Activated CD8-positive, alpha-beta T cell treated with anti-CD3 and anti-CD28 coated beads, Interleukin-2, amount 10 ng/mL, durations not matched to agents 7 days and 5 days (primary cell): Measurements from ENCODE around the gene TMEM260. TPM values are rescaled to one million over a fixed set of nuclear protein-coding genes. Genes with fewer than 3 reads are reported as not detected.
"Not testable (repeated sequence)": the region's sequence is repeated elsewhere in the genome, so short reads cannot be mapped to it uniquely, and the experiment has no call there.

Source experiments
- ATAC-seq: fragments of 150-1000 bp; cut with Tn5 transposase; one replicate; pipeline ENCODE4 v1.10.0; 2021; ENCODE audit warnings: moderate library complexity
- CTCF ChIA-PET: fragments of 350-600 bp; sonication (Branson Sonifier 250); formaldehyde crosslinking; loops from one replicate; lab custom pipeline; 2021; ENCODE audit warnings: antibody characterized with exemption; lab: Charles Lee
- POLR2A ChIA-PET: fragments of 350-600 bp; sonication (Branson Sonifier 250); formaldehyde crosslinking; loops from one replicate; lab custom pipeline; 2021; ENCODE audit warnings: antibody characterized with exemption; lab: Charles Lee
- DNase-seq: peaks from one replicate; pipeline ENCODE4 v3.0.0-alpha.2; 2020
- H3K27ac Mint-ChIP-seq: one replicate; pipeline ENCODE4 v1.8.0; 2021; ENCODE audit warnings: mild to moderate bottlenecking, mixed read lengths
- H3K27me3 Mint-ChIP-seq: one replicate; pipeline ENCODE4 v1.8.0; 2021; ENCODE audit warnings: low read depth, mixed read lengths
- H3K36me3 Mint-ChIP-seq: one replicate; pipeline ENCODE4 v1.8.0; 2021; ENCODE audit warnings: low read depth, mixed read lengths
- H3K4me1 Mint-ChIP-seq: one replicate; pipeline ENCODE4 v1.8.0; 2021; ENCODE audit warnings: low read depth, mixed read lengths
- H3K4me3 Mint-ChIP-seq: one replicate; pipeline ENCODE4 v1.8.0; 2021; ENCODE audit warnings: mild to moderate bottlenecking, mixed read lengths
- H3K9me3 Mint-ChIP-seq: one replicate; pipeline ENCODE4 v1.8.0; 2022; ENCODE audit warnings: mixed read lengths; ENCODE audit not compliant: insufficient read depth
- total RNA-seq, 2 experiments: library from RNA; stranded (reverse); gene quantifications; one replicate each; pipeline ENCODE4 v1.2.3, GENCODE V29; 2021

The TMEM260 gene
- total RNA-seq, 2 experiments from 2014 or later = 13.9 to 15.8 TPM

- Mint-ChIP-seq H3K36me3 (no peaks in the 10 kb centered on the region), H3K4me1 (no peaks in the 10 kb centered on the region), H3K27ac (no peak overlapping the region), H3K9me3 (no peaks in the 10 kb centered on the region), H3K4me3 (no peak overlapping the region), H3K27me3 (no peaks in the 10 kb centered on the region)
- ATAC-seq (no peak), DNase-seq (no peak)
- ChIA-PET CTCF (no interaction called here), POLR2A (no interaction called here)
Measured at GRCh38 chr14:56687123-56687522, 107.5 kb downstream of the TMEM260 start.

- H3K4me3 Mint-ChIP-seq = no peak overlapping the region
- H3K27me3 Mint-ChIP-seq = peaks cover 2% of the 10 kb centered on the region
- H3K27ac Mint-ChIP-seq = no peak overlapping the region
- no peaks in the 10 kb centered on the region for H3K9me3 Mint-ChIP-seq
- CTCF ChIA-PET = no interaction called here
- no peaks in the 10 kb centered on the region for H3K36me3 Mint-ChIP-seq
- ATAC-seq (no peak), DNase-seq (no peak)
- POLR2A ChIA-PET = no interaction called here
- H3K4me1 Mint-ChIP-seq = no peaks in the 10 kb centered on the region
Measured at GRCh38 chr14:56694609-56695008, 115.0 kb downstream of the TMEM260 start.

GRCh38 chr14:56695216-56695615 lies 115.6 kb downstream of the TMEM260 start:
- H3K27me3 Mint-ChIP-seq, H3K27ac Mint-ChIP-seq, DNase-seq, H3K4me1 Mint-ChIP-seq, POLR2A ChIA-PET, H3K36me3 Mint-ChIP-seq, H3K9me3 Mint-ChIP-seq, H3K4me3 Mint-ChIP-seq, ATAC-seq, CTCF ChIA-PET: not testable (repeated sequence)

Other genes with a start within 250 kb of the TMEM260 start
- not detected for gene OTX2, start 230.7 kb downstream of the TMEM260 start, total RNA-seq